GM12878 (cell line): Measurements from ENCODE around the gene ELAVL2. TPM values are rescaled to one million over a fixed set of nuclear protein-coding genes. Genes with fewer than 3 reads are reported as not detected.

Experiments used
- FOXM1 ChIP-seq: IDR thresholded peaks from 2 replicates; pipeline ENCODE4 v1.6.1; 2012; ENCODE audit warnings: low read depth, mild to moderate bottlenecking, inconsistent platforms, low read length, moderate library complexity
- IKZF1 ChIP-seq: fragments of 450-650 bp; conservative IDR thresholded peaks from 2 replicates; pipeline ENCODE4 v1.6.1; 2017; ENCODE audit warnings: antibody characterized with exemption, mild to moderate bottlenecking
- KDM1A ChIP-seq: fragments of 200-600 bp; sonication (generic); IDR thresholded peaks from 2 replicates; pipeline ENCODE4 v1.6.1; 2016; ENCODE audit warnings: borderline replicate concordance
- POU2F2 ChIP-seq: IDR thresholded peaks from 3 replicates; pipeline ENCODE4 v1.6.1; 2011; ENCODE audit warnings: low read depth, mild to moderate bottlenecking, low read length, borderline replicate concordance
- RBBP5 ChIP-seq: fragments of 200-600 bp; sonication (generic); conservative IDR thresholded peaks from 2 replicates; pipeline ENCODE4 v1.6.1; 2016
- SMARCA5 ChIP-seq: fragments of 450-650 bp; IDR thresholded peaks from 2 replicates; pipeline ENCODE4 v1.6.1; 2017; ENCODE audit warnings: mild to moderate bottlenecking
- SMC3 ChIP-seq: IDR thresholded peaks from 2 replicates; pipeline ENCODE4 v1.6.1; 2011; ENCODE audit warnings: low read length, improper control_type of control experiment, borderline replicate concordance
- STAT1 ChIP-seq: fragments of 450-650 bp; conservative IDR thresholded peaks from 2 replicates; pipeline ENCODE4 v1.6.1; 2014; ENCODE audit warnings: antibody characterized with exemption, mild to moderate bottlenecking
- ZNF384 ChIP-seq: IDR thresholded peaks from 2 replicates; pipeline ENCODE4 v1.6.1; 2012; ENCODE audit warnings: low read depth, mild to moderate bottlenecking, low read length, improper control_type of control experiment, borderline replicate concordance
- polyA plus RNA-seq, 11 experiments: library from polyadenylated mRNA; depleted of rRNA in 4 of 11; unstranded in 6 of 11; stranded (reverse) in 5 of 11; fragments of >200 nt; fragmentation: Nextera tagmentation in 4 of 11; fragmentation: Illumina TruSeq in 1 of 11; extraction: Ambion mirVana in 4 of 11; extraction: Trizol in 1 of 11; gene quantifications; 1 replicate in 1 of 11; 2 replicates in 10 of 11; pipeline versions ENCODE4 v1.2.1 to v1.2.3, GENCODE V29; 2011 to 2016; ENCODE audit warnings: inconsistent platforms in 2 of 11, missing spikeins in 2 of 11, low read depth in 1 of 11
- total RNA-seq, 4 experiments: library from RNA; depleted of rRNA in 3 of 4; stranded (reverse); fragments of >200 nt in 3 of 4; fragmentation: Illumina TruSeq in 1 of 4; extraction: Trizol in 1 of 4; gene quantifications; 2 replicates each; pipeline versions ENCODE4 v1.2.1 to v1.2.3, GENCODE V29; 2013 to 2021
- TF ChIP-seq, protein P1 (sequence below): fragments of 450-650 bp; IDR thresholded peaks from 2 replicates; pipeline ENCODE4 v1.6.1; 2017; ENCODE audit warnings: mild to moderate bottlenecking
- TF ChIP-seq, protein P2 (sequence below), 3 experiments: IDR thresholded peaks in 2 of 3; conservative IDR thresholded peaks in 1 of 3; 2 replicates each; pipeline ENCODE4 v1.5.1; 2011; ENCODE audit warnings: low read depth in 3 of 3, low read length in 3 of 3, mild to moderate bottlenecking in 3 of 3, control low read depth in 2 of 3, moderate library complexity in 2 of 3, inconsistent platforms in 1 of 3, mixed read lengths in 1 of 3; ENCODE audit not compliant: control insufficient read depth in 2 of 3, insufficient read depth in 1 of 3; ENCODE audit errors: extremely low read depth in 1 of 3

The ELAVL2 gene
- total and polyA plus RNA-seq, 10 of the 15 experiments (the other 5 are each of a cell fraction or from before 2014, with no cell fraction given): 0.24 to 2.6 (median 0.76) TPM

GRCh38 chr9:23783509-23783908 lies 42.5 kb downstream of the ELAVL2 start (continued):
- TF ChIP-seq, protein P1, sequence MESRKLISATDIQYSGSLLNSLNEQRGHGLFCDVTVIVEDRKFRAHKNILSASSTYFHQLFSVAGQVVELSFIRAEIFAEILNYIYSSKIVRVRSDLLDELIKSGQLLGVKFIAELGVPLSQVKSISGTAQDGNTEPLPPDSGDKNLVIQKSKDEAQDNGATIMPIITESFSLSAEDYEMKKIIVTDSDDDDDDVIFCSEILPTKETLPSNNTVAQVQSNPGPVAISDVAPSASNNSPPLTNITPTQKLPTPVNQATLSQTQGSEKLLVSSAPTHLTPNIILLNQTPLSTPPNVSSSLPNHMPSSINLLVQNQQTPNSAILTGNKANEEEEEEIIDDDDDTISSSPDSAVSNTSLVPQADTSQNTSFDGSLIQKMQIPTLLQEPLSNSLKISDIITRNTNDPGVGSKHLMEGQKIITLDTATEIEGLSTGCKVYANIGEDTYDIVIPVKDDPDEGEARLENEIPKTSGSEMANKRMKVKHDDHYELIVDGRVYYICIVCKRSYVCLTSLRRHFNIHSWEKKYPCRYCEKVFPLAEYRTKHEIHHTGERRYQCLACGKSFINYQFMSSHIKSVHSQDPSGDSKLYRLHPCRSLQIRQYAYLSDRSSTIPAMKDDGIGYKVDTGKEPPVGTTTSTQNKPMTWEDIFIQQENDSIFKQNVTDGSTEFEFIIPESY: no peak
- TF ChIP-seq RBBP5: no peak
- TF ChIP-seq, protein P2, sequence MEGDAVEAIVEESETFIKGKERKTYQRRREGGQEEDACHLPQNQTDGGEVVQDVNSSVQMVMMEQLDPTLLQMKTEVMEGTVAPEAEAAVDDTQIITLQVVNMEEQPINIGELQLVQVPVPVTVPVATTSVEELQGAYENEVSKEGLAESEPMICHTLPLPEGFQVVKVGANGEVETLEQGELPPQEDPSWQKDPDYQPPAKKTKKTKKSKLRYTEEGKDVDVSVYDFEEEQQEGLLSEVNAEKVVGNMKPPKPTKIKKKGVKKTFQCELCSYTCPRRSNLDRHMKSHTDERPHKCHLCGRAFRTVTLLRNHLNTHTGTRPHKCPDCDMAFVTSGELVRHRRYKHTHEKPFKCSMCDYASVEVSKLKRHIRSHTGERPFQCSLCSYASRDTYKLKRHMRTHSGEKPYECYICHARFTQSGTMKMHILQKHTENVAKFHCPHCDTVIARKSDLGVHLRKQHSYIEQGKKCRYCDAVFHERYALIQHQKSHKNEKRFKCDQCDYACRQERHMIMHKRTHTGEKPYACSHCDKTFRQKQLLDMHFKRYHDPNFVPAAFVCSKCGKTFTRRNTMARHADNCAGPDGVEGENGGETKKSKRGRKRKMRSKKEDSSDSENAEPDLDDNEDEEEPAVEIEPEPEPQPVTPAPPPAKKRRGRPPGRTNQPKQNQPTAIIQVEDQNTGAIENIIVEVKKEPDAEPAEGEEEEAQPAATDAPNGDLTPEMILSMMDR (IDR thresholded peaks at IDR 0.05 in 2 of 3, conservative IDR thresholded peaks at IDR 0.05 in 1 of 3; ENCODE audit: control insufficient read depth in 2 of 3, extremely low read depth in 1 of 3, insufficient read depth in 1 of 3, low read depth in 3 of 3, low read length in 3 of 3): no peak
- TF ChIP-seq POU2F2: peak; percentile 60; the same call in 1 of the 3 replicates
- TF ChIP-seq FOXM1: no peak
- TF ChIP-seq SMC3: no peak
- TF ChIP-seq IKZF1: no peak
- peak; percentile 20; the same call in 1 of the 2 replicates for TF ChIP-seq ZNF384
- TF ChIP-seq KDM1A: no peak
- TF ChIP-seq STAT1: no peak
- no peak for TF ChIP-seq SMARCA5
- TF ChIP-seq, all 136 proteins: peak for 4
